Adrenal gland (tissue), 12 donors: ENCODE results near the gene NABP1. TPM values are rescaled to one million over a fixed set of nuclear protein-coding genes. Genes with fewer than 3 reads are reported as not detected.
A peak's percentile ranks its signal among the peaks of the same experiment; 100 is the strongest.

Experiments used
- DNase-seq, 7 donors: peaks; one replicate each; pipeline ENCODE4 v3.0.0-alpha.2; 2019 to 2020
- H3K27ac ChIP-seq, 5 donors: fragments of 200-600 bp; sonication (generic) in 4 of 5; 1 replicate in 3 of 5; 2 replicates in 2 of 5; pipeline versions ENCODE4 v1.5.1 to v1.8.0; 2016 to 2020; ENCODE audit warnings: mild to moderate bottlenecking in 1 of 5
- H3K27me3 ChIP-seq: fragments of 200-600 bp; 2 replicates; pipeline ENCODE4 v1.8.0; 2021
- H3K36me3 ChIP-seq, 2 donors: fragments of 200-600 bp; replicated peaks in 1 of 2; 1 replicate in 1 of 2; 2 replicates in 1 of 2; pipeline versions ENCODE4 v1.5.1 to v1.8.0; 2018 to 2022
- H3K4me1 ChIP-seq, 2 donors: fragments of 200-600 bp; replicated peaks in 1 of 2; 1 replicate in 1 of 2; 2 replicates in 1 of 2; pipeline versions ENCODE4 v1.5.1 to v1.8.0; 2018 to 2021
- H3K4me3 ChIP-seq, 4 donors: fragments of 200-600 bp; sonication (generic) in 3 of 4; one replicate each; pipeline ENCODE4 v1.5.1; 2016 to 2018
- H3K9me3 ChIP-seq, 3 donors: fragments of 200-600 bp; sonication (generic) in 1 of 3; replicated peaks in 1 of 3; 1 replicate in 2 of 3; 2 replicates in 1 of 3; pipeline versions ENCODE4 v1.5.1 to v1.8.0; 2016 to 2021
- CTCF ChIP-seq, 6 experiments: fragments of 450-650 bp in 4 of 6; fragments of 200-600 bp in 2 of 6; sonication (generic) in 1 of 6; IDR thresholded peaks; 1 replicate in 5 of 6; 2 replicates in 1 of 6; pipeline versions ENCODE4 v1.5.1 to v1.8.0; 2016 to 2021; ENCODE audit warnings: antibody characterized with exemption in 6 of 6, mild to moderate bottlenecking in 2 of 6, moderate library complexity in 1 of 6
- POLR2A ChIP-seq, 2 donors: fragments of 450-650 bp; IDR thresholded peaks; one replicate each; pipeline ENCODE4 v1.6.1; 2017; ENCODE audit warnings: antibody characterized with exemption in 2 of 2, mild to moderate bottlenecking in 2 of 2, moderate library complexity in 1 of 2
- WGBS, 4 donors: extraction: QIAGEN DNeasy Blood & Tissue Kit in 2 of 4; methylation state at CpG; one replicate each; pipeline versions ENCODE4 v1.1.5 to v1.1.7; 2013 to 2017; 5-methylcytosine and 5-hydroxymethylcytosine counted together
- intact Hi-C, 2 donors: fragments of 100-400 bp; cut with DNase I; formaldehyde crosslinking; loops; one replicate each; pipeline versions ENCODE4 v1.14.1 to v1.15.0; 2022 to 2023
- polyA plus RNA-seq, 3 donors: library from polyadenylated mRNA; stranded (reverse); fragments of 200-250 nt in 2 of 3; fragments of 350-450 nt in 1 of 3; fragmentation: Illumina TruSeq in 1 of 3; extraction: RNeasy Lipid Tissue Mini Kit (QIAGEN cat#74804) in 1 of 3; gene quantifications; one replicate each; pipeline ENCODE4 v1.2.3, GENCODE V29; 2013 to 2014
- total RNA-seq, 9 donors: library from RNA; depleted of rRNA in 4 of 9; stranded (reverse); fragments of >200 nt in 4 of 9; fragments of 120-200 nt in 1 of 9; fragmentation: NEBNext Ultra II Directional in 1 of 9; extraction: Animal tissue kit (Norgen Biotek cat#: 25700) in 1 of 9; gene quantifications; one replicate each; pipeline versions ENCODE4 v1.1.0 to v1.2.4, GENCODE V29; 2013 to 2023
- donor health status: healthy with polysubstance abuse.
- donor health status: Bipolar disorder and iron deficiency.
- donor health status: DM: yes; HTN: yes; CAD: no.
- donor health status: DM: no; HTN: no; CAD: no.
- donor health status: DM: no; HTN: no; CAD: no.
- donor health status: DM: yes; HTN: yes; CAD: no.

The NABP1 gene
- total and polyA plus RNA-seq, 12 donors = 2.5 to 39.9 (median 14.9) TPM

- Histone ChIP-seq H3K4me3 (no peak overlapping the region), H3K27me3 (no peaks in the 10 kb centered on the region), H3K9me3 (no peaks in the 10 kb centered on the region), H3K36me3 (no peaks in the 10 kb centered on the region), H3K4me1 (no peaks in the 10 kb centered on the region), H3K27ac (no peak overlapping the region)
- intact Hi-C loops = no loop called here
- no peak for DNase-seq
- no peak for TF ChIP-seq CTCF (IDR thresholded peaks at IDR 0.05)
- TF ChIP-seq POLR2A (IDR thresholded peaks at IDR 0.05) = no peak
Measured at GRCh38 chr2:191670076-191670475, 7.9 kb upstream of the NABP1 start.

DNA sequence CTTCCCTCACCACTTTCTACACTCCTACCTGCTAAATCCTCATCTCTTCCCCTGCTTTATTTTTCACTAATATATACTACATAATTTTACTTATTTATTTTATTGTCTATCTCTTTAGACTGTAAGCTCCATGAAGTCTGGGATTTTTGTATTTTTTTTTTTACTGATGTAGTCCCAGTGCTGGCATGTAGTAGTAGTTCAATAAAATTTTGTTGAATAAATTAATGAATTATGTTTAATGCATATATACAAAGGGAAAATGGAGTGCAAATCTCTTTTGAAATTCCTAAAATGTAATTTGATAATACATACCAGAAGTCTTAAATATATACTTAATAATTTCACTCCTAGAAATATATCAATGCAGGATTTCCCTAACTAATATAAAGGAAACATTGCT, 7.1 kb upstream of the NABP1 start:
- no peaks in the 10 kb centered on the region for H3K9me3 ChIP-seq
- no peaks in the 10 kb centered on the region for H3K36me3 ChIP-seq
- H3K4me1 ChIP-seq = no peaks in the 10 kb centered on the region
- TF ChIP-seq CTCF (IDR thresholded peaks at IDR 0.05) = no peak
- TF ChIP-seq POLR2A (IDR thresholded peaks at IDR 0.05) = no peak
- intact Hi-C loops = no loop called here
- DNase-seq = no peak
- H3K27ac ChIP-seq = no peak overlapping the region
- no peaks in the 10 kb centered on the region for H3K27me3 ChIP-seq
- no peak overlapping the region for H3K4me3 ChIP-seq

DNA sequence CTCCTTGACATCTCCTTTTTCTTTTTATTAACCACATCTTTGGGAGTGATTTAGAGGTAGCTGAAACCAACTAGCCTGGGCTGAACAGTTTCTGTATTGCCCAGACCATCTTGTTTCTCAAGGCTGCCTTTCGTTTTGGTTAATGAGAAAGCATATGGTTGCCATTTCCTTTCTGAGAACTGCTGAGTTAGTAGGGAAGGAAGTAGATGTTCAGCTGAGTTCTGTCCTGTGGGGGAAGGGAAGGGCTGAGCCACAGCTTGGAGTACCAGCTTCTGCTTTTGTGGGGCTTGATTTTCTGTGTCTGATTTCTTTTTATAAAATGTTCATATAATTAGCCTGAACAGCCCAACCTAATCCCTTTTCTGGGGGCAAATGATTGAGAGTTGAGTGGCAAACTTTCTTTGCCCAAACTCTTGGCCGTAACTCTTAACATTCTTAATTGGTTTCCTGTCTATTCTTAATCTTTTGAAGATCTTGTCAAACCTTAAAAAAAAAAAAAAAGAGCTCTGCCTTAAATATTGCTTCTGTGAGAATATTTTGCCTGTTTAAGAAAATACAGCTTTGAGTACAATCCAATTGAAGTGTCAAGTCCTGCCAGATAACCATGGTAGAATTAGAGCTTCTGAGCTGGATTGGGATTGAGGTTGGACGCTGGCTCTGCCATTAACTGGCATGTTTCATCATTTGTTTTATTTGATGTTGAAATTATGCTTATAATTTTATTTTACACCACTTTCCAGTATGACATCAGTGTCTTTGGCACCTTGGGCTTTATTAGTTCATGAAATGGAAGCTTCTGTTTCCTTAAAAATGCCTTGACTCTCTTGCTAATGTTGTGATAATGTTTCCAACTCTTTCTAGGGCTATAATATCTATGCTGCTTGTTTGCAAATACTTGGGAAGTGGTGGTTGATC, 1.9 kb upstream of the NABP1 start:
- Histone ChIP-seq H3K9me3 (no peaks in the 10 kb centered on the region), H3K27me3 (no peaks in the 10 kb centered on the region), H3K4me1 (peaks cover 0 to 11% of the 10 kb centered on the region in 2 donors), H3K36me3 (no peaks in the 10 kb centered on the region), H3K4me3 (peak overlapping the region in 1 of 4 donors; percentile 8), H3K27ac (peak overlapping the region in 4 of 5 donors; percentile 91 to 97 (median 92))
- WGBS, 4 donors = 52 to 62% (median 57%) methylated on average over 3 of the region's 3 CpGs
- TF ChIP-seq CTCF (IDR thresholded peaks at IDR 0.05) (no peak), POLR2A (IDR thresholded peaks at IDR 0.05) (no peak)
- intact Hi-C loops = no loop called here
- DNase-seq = peak; percentile 26 to 74 (median 54)

- no peaks in the 10 kb centered on the region for H3K36me3 ChIP-seq
- no peak for TF ChIP-seq CTCF (IDR thresholded peaks at IDR 0.05)
- TF ChIP-seq POLR2A (IDR thresholded peaks at IDR 0.05) = no peak
- H3K27ac ChIP-seq = peak overlapping the region; percentile 89 to 97 (median 92)
- intact Hi-C loops = no loop called here
- WGBS, 4 donors = 16 to 21% (median 20%) methylated on average over 8 of the region's 8 CpGs
- H3K27me3 ChIP-seq = no peaks in the 10 kb centered on the region
- peak overlapping the region in 3 of 4 donors; percentile 38 to 56 (median 44) for H3K4me3 ChIP-seq
- H3K9me3 ChIP-seq = no peaks in the 10 kb centered on the region
- peak; percentile 46 to 83 (median 73) for DNase-seq
- H3K4me1 ChIP-seq = peaks cover 0 to 16% of the 10 kb centered on the region in 2 donors
Measured at GRCh38 chr2:191676790-191677645, 918 bp upstream of the NABP1 start.
